ENCODE results near the gene ROR1.
"Not testable (repeated sequence)": the region's sequence is repeated elsewhere in the genome, so short reads cannot be mapped to it uniquely, and the experiment has no call there.

DNA sequence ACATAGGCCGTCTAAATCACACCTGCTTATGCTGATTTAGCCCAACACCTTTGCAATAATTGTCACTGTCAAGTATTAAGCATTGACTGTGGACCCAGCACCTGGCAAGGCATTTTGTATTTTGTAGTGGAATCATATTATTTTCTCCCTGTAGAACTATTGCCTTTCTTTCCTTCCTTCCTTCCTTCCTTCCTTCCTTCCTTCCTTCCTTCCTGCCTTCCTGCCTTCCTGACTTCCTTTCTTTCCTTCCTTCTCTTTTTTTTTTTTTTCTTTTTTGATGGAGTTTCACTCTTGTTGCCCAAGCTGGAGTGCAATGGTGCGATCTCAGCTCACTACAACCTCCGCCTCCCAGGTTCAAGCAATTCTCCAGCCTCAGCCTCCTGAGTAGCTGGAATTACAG lies 13.5 kb downstream of the ROR1 start:
- not testable (repeated sequence) for TF ChIP-seq POLR2A, POLR2AphosphoS5, EP300 (IDR thresholded peaks at IDR 0.05)
- TF ChIP-seq, protein P1, sequence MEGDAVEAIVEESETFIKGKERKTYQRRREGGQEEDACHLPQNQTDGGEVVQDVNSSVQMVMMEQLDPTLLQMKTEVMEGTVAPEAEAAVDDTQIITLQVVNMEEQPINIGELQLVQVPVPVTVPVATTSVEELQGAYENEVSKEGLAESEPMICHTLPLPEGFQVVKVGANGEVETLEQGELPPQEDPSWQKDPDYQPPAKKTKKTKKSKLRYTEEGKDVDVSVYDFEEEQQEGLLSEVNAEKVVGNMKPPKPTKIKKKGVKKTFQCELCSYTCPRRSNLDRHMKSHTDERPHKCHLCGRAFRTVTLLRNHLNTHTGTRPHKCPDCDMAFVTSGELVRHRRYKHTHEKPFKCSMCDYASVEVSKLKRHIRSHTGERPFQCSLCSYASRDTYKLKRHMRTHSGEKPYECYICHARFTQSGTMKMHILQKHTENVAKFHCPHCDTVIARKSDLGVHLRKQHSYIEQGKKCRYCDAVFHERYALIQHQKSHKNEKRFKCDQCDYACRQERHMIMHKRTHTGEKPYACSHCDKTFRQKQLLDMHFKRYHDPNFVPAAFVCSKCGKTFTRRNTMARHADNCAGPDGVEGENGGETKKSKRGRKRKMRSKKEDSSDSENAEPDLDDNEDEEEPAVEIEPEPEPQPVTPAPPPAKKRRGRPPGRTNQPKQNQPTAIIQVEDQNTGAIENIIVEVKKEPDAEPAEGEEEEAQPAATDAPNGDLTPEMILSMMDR (IDR thresholded peaks at IDR 0.05) = not testable (repeated sequence)
